B cell (primary cell): ENCODE data around the gene VRK2.

Experiments used
- EZH2 ChIP-seq: IDR thresholded peaks from 2 replicates; pipeline ENCODE4 v1.6.1; 2012; ENCODE audit warnings: borderline replicate concordance, low read depth, mild to moderate bottlenecking, moderate library complexity, low read length; ENCODE audit not compliant: insufficient read depth, poor library complexity, severe bottlenecking
- TF ChIP-seq, protein P1 (sequence below): fragments of 200-600 bp; IDR thresholded peaks from one replicate; pipeline ENCODE4 v1.8.0; 2022; ENCODE audit warnings: antibody characterized with exemption, mild to moderate bottlenecking

DNA sequence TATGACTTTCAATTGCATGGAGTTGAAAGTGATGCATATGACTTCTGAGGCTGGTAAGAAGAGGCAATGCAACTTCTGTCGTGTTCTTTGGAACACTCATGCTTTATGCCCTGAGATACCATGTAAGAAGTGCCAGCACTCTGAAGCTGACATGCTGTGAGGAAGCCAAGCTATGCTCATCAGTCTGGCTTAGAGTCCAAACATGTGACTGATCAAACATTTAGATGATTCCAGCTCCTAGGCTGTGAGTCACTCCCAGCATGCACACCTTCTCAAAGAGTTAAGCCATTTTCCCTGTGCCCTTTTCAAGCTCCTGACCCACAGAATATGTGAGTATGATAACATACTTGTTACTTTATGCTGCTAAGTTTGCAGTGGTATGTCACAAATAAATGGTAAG is 15.8 kb upstream of the VRK2 start:
- TF ChIP-seq, protein P1, sequence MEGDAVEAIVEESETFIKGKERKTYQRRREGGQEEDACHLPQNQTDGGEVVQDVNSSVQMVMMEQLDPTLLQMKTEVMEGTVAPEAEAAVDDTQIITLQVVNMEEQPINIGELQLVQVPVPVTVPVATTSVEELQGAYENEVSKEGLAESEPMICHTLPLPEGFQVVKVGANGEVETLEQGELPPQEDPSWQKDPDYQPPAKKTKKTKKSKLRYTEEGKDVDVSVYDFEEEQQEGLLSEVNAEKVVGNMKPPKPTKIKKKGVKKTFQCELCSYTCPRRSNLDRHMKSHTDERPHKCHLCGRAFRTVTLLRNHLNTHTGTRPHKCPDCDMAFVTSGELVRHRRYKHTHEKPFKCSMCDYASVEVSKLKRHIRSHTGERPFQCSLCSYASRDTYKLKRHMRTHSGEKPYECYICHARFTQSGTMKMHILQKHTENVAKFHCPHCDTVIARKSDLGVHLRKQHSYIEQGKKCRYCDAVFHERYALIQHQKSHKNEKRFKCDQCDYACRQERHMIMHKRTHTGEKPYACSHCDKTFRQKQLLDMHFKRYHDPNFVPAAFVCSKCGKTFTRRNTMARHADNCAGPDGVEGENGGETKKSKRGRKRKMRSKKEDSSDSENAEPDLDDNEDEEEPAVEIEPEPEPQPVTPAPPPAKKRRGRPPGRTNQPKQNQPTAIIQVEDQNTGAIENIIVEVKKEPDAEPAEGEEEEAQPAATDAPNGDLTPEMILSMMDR, result no peak
- no peak for TF ChIP-seq EZH2
